ENCODE data around the gene SOHLH2. TPM values are rescaled to one million over a fixed set of nuclear protein-coding genes. Genes with fewer than 3 reads are reported as not detected.

The SOHLH2 gene
- total and polyA plus RNA-seq, 4 donors = 0.84 TPM; not detected in 3

- WGBS = 9% methylated on average over 48 of the region's 48 CpGs
- TF ChIP-seq NR2F2 (IDR thresholded peaks at IDR 0.05) (no peak), ZBTB33 (IDR thresholded peaks at IDR 0.05) (no peak)
- DNase-seq (ENCODE audit: low spot score) = no peak
- peaks cover 0 to 12% (median 3%) of the 10 kb centered on the region in 4 donors for H3K27me3 ChIP-seq (ENCODE audit: control insufficient read depth in 4 of 4, insufficient read depth in 4 of 4, low read length in 3 of 4)
- peaks cover 0 to 5% (median 1%) of the 10 kb centered on the region in 4 donors for H3K4me1 ChIP-seq (ENCODE audit: control insufficient read depth in 4 of 4, insufficient read depth in 4 of 4, low read length in 3 of 4)
- H3K9ac ChIP-seq (ENCODE audit: low read depth in 1 of 2, low read length in 2 of 2) = no peak within 1 kb of the TSS
- H3K4me3 ChIP-seq (ENCODE audit: low read depth in 1 of 3, low read length in 3 of 3) = peak within 1 kb of the TSS in 1 of 3 donors; percentile 6
- H3K27ac ChIP-seq (ENCODE audit: low read depth in 1 of 2, low read length in 2 of 2) = no peak within 1 kb of the TSS
- no peaks in the 10 kb centered on the region for H3K36me3 ChIP-seq (ENCODE audit: control insufficient read depth in 4 of 4, insufficient read depth in 3 of 4, low read depth in 1 of 4, low read length in 3 of 4)
- H3K9me3 ChIP-seq (ENCODE audit: control insufficient read depth in 4 of 4, low read length in 3 of 4) = peaks cover 0 to 2% (median 0%) of the 10 kb centered on the region in 4 donors
Measured at GRCh38 chr13:36131222-36131930, 83.0 kb downstream of the SOHLH2 start, which contains the start of gene DCLK1. DCLK1 (minus strand) TSS chr13:36131382.

- Histone ChIP-seq H3K27me3 (ENCODE audit: control insufficient read depth in 4 of 4, insufficient read depth in 4 of 4, low read length in 3 of 4) (peaks cover 0 to 10% (median 3%) of the 10 kb centered on the region in 4 donors), H3K9ac (ENCODE audit: low read depth in 1 of 2, low read length in 2 of 2) (no peak overlapping the region), H3K36me3 (ENCODE audit: control insufficient read depth in 4 of 4, insufficient read depth in 3 of 4, low read depth in 1 of 4, low read length in 3 of 4) (no peaks in the 10 kb centered on the region), H3K27ac (ENCODE audit: low read depth in 1 of 2, low read length in 2 of 2) (no peak overlapping the region), H3K9me3 (ENCODE audit: control insufficient read depth in 4 of 4, low read length in 3 of 4) (peaks cover 0 to under 1% (median 0%) of the 10 kb centered on the region in 4 donors), H3K4me1 (ENCODE audit: control insufficient read depth in 4 of 4, insufficient read depth in 4 of 4, low read length in 3 of 4) (peaks cover 0 to 5% (median 1%) of the 10 kb centered on the region in 4 donors), H3K4me3 (ENCODE audit: low read depth in 1 of 3, low read length in 3 of 3) (peak overlapping the region in 1 of 3 donors; percentile 6)
- 3% methylated on average over 61 of the region's 61 CpGs for WGBS
- TF ChIP-seq NR2F2 (IDR thresholded peaks at IDR 0.05) = no peak
- no peak for TF ChIP-seq TAF1 (conservative IDR thresholded peaks at IDR 0.05)
- no peak for TF ChIP-seq EGR1 (IDR thresholded peaks at IDR 0.05; ENCODE audit: low read depth in 2 of 2)
- TF ChIP-seq MAX (IDR thresholded peaks at IDR 0.05) = no peak
- no peak for TF ChIP-seq FOXA2 (IDR thresholded peaks at IDR 0.05)
- no peak for TF ChIP-seq FOXA1 (IDR thresholded peaks at IDR 0.05)
- no peak for TF ChIP-seq REST (IDR thresholded peaks at IDR 0.05)
- no peak for TF ChIP-seq RXRA (IDR thresholded peaks at IDR 0.05)
- no peak for TF ChIP-seq HNF4G (IDR thresholded peaks at IDR 0.05)
- no peak for TF ChIP-seq ZBTB33 (IDR thresholded peaks at IDR 0.05)
- TF ChIP-seq CTCF (IDR thresholded peaks at IDR 0.05; ENCODE audit: low read depth, low read length, missing input control) = no peak
- TF ChIP-seq GABPA (IDR thresholded peaks at IDR 0.05 in 1 of 2, conservative IDR thresholded peaks at IDR 0.05 in 1 of 2) = no peak
- TF ChIP-seq RAD21 (IDR thresholded peaks at IDR 0.05) = no peak
- TF ChIP-seq ATF3 (IDR thresholded peaks at IDR 0.05) = no peak
- no peak for DNase-seq (ENCODE audit: low spot score)
Measured at GRCh38 chr13:36130552-36131221, 83.7 kb downstream of the SOHLH2 start.

Data from liver (tissue), 9 donors.